Retina (tissue), 1 donor: Measurements from ENCODE around the gene ECSIT.
"Not testable (repeated sequence)": the region's sequence is repeated elsewhere in the genome, so short reads cannot be mapped to it uniquely, and the experiment has no call there.

Source experiments
- DNase-seq: peaks from one replicate; pipeline ENCODE4 v3.0.0-alpha.2; 2016

ECSIT gene, protein sequence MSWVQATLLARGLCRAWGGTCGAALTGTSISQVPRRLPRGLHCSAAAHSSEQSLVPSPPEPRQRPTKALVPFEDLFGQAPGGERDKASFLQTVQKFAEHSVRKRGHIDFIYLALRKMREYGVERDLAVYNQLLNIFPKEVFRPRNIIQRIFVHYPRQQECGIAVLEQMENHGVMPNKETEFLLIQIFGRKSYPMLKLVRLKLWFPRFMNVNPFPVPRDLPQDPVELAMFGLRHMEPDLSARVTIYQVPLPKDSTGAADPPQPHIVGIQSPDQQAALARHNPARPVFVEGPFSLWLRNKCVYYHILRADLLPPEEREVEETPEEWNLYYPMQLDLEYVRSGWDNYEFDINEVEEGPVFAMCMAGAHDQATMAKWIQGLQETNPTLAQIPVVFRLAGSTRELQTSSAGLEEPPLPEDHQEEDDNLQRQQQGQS

DNA sequence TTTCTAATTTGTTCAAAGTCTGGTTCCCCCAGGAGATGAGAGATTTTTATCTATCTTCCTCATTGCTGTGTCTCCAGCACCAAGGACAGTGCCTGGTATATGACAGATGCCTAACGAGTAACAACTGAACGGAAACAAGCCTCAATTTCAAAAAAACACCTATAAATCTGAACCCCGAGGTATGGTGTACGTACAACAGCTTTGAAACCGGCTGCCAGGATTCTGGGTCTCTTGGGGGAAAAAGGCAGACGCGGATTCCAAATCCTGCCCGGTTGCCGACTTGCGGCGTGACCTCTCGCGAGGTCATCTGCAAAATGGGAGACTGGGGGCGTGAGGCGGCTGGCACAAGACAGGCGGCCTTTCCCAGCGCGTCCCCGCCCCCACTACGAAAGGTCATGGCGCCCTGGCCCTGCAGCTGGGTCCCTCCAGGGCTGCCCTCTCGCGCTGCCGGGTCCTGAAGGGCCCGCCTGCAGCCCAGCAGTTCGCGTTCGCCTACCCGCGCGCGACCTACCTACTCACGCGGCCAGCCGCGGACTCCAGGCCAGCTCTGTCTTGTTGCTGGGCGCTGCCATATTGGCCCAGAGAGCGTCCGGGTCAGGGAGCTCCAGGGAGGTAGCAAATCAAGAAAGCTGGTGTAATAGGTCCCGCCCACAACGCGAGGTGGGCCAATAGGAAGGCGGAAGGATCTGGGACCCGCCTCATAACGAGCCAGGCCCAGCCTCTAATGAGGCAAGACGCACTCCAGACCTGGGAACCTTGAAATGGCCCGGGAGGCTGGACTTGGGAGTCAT lies at the start of gene ECSIT:
ECSIT (minus strand) TSS at position 584 of the 791 bp plus-strand sequence. CDS start 9,964 bp downstream, outside the sequence.
- DNase-seq: peak; percentile 98

DNA sequence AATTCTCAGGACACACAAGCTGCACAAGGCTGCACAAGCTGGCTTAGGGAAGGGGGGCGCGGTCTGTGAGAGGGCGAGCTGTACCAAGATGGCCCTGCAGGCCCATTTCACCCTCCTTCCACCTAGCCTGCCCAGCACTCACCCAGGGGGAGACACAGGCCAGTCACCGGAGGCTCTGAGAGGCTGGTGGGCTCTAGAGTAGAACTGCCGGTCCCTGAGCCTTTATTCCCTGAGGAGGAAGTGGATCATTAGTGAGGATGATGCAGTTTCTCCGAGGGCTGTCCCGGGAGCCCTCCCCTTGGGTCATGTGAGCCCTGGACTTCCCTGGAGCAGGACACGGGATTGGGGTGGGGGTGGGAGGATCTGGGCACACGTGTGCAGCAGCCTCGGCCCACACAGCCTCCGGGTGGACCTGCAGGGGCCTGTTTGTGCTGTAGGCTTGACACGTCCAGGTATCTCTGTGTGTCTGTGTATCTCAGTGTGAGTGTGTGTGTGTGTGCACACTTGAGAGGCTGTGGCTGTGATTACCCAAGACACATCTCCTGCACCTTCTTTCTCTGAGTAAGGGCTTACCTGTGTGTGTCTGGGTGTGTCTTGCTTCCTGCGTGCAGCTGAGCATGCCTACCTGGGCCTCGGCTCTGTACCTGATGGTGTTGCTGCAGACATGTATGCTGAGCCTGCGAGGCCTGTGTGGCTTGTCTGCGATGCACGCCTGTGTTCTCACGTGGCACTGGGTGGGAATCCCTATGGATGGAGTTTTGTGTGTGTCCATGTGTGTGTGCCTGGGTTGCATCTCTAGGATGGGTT lies 48.7 kb upstream of the ECSIT start, which contains the start of gene ACP5:
ACP5 (minus strand) TSS at position 195 of the 807 bp plus-strand sequence. CDS start 328 bp downstream, outside the sequence.
- DNase-seq: peak; percentile 63

DNA sequence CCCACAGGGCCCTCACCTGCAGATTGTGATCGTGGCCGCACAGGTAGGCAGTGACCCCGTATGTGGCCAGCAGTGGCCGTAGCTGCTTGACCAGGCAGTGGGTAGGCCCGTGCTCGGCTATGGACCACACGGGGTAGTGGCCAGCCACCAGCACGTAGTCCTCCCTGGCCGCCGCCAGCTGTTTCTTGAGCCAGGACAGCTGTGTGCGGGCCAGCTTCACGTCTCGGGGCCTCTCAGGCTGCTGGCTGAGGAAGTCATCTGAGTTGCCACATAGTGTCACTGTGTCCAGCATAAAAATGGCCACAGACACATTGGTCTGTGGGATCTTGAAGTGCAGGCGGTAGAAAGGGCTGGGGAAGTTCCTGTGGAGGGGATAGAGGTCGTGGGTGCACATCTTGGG lies 47.3 kb upstream of the ECSIT start:
- no peak for DNase-seq

DNA sequence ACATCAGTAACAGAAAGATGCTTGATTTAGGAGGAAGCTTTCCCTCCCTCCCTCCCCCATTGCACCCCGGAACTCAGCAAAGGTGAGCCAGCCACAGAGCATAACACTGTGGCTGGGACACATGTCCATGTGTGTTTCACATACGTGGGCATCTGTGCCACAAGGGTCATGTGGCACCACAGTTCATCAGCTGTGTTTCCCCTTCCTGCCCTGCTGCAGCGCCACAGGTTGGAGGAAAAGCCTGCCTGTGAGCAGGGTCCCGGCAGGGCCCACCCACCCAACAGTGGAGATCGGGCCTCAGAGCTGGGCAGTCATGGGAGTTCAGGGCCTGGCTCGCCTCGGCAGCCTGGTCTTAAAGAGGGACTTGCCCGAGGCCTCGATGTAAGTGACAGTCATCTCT lies 45.8 kb upstream of the ECSIT start:
- no peak for DNase-seq

DNA sequence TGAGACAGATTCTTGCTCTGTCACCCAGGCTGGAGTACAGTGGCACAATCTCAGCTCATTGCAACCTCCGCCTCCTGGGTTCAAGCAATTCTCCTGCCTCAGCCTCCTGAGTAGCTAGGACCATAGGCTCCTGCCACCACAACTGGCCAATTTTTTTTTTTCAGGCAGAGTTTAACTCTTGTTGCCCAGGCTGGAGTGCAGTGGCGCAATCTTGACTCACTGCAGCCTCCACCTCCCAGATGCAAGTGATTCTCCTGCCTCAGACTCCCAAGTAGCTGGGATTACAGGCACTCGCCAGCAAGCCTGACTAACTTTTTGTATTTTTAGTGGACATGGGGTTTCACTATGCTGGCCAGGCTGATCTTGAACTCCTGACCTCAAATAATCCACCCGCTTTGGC lies 44.8 kb upstream of the ECSIT start:
- DNase-seq: not testable (repeated sequence)

DNA sequence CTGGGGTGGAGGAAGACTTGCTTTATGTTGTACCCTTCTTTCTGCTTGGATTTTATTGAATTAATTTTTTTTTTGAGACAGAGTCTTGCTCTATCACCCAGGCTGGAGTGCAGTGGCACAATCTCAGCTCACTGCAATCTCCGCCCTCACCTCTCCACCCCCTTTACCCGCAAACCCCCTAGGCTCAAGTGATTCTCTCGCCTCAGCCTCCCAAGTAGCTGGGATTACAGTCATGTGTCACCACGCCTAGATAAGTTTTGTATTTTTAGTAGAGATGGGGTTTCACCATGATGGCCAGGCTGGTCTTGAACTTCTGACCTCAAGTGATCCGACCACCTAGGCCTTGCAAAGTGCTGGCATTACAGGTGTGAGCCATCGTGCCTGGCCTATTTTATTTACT lies 44.4 kb upstream of the ECSIT start:
- not testable (repeated sequence) for DNase-seq

DNA sequence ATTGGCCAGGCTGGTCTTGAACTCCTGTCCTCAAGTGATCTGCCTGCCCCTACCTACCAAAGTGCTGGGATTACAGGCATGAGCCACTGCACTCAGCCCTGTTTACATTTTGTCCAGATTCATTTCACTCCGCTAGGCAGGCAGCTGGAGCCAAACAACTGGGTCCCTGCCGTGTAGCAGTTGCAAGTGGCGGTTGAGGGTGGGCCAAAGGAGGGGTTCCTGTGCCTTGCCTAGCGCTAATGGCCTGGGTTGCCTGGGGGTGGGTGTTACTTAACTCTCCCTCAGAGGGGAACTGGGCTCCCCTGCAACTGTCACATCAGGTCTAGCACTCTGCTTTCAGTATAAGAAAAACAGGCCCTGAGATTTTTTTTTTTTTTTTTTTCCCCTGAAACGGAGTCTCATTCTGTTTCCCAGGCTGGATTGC lies 41.1 kb upstream of the ECSIT start:
- peak; percentile 71 for DNase-seq

DNA sequence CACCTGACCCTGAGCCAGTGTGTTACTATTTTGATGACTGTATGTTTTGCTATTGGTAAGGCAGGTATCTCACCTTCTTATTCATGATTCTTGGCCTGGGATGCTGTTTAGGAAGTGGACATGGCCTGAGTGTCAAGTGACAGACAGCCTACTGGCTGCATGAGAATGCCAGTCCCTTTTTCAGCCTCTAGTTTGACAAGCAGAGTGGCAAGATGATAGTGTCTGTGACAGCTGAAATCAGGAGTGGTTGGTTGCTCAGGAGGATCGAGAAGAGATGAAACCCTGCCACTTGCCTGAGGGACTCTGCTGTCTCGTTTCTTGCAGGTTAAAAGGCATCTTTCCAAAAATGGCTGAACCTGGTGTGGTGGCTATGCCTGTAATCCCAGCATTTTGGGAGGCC lies 37.2 kb upstream of the ECSIT start:
- DNase-seq: no peak

DNA sequence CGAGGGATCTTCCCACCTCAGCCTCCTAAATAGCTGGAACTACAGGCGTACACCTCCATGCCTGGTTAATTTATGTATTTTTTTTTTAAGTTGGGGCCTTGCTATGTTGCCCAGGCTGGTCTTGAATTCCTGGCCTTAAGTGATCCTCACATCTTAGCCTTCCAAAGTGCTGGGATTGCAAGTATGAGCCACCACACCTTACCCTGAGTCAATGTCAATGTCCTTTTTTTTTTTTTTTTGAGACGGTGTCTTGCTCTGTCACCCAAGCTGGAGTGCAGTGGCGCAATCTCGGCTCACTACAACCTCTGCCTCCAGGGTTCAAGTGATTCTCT lies 36.7 kb upstream of the ECSIT start:
- not testable (repeated sequence) for DNase-seq

DNA sequence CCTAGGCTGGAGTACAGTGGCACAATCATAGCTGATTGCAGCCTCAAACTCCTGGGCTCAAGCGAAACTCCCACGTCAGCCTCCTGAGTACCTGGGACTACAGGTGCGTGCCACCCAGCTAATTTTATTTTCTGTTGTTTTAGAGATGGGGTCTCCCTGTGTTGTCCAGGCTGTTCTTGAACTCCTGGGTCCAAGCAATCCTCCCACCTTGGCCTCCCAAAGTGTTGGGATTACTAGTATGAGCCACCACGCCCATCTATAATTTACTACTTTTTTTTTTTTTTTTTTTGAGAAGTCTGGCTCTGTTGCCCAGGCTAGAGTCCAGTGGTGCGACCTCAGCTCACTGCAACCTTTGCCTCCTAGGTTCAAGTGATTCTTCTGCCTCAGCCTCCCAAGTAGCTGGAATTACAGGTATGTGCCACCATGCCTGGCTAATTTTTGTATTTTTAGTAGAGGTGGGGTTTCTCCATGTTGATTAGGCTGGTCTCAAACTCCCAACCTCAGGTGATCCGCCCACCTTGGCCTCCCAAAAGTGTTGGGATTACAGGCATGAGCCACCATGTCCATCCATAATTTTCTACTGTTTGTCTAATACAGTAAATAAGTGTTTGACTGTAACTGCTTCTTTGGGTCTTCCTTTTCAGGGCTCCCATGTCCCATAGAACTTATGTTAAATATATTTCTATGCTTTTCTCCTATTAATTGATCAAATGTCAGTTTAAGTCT lies 35.3 kb upstream of the ECSIT start:
- not testable (repeated sequence) for DNase-seq

DNA sequence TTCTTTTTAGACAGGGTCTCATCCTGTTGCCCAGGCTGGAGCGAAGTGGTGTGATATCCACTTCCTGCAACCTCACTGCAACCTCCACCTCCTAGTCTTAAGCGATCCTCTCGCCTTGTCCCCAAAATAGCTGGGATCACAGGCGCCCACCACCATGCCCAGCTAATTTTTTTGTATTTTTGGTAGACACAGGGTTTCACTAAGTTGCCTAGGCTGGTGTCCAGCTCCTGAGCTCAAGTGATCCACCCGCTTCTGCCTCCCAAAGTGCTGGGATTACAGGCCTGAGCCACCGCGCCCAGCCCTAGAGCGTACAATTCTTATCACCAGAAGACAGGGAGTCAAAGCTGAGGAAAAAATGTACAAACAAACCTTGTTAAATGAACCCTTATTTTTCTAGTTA lies 34.6 kb upstream of the ECSIT start:
- DNase-seq: no peak

DNA sequence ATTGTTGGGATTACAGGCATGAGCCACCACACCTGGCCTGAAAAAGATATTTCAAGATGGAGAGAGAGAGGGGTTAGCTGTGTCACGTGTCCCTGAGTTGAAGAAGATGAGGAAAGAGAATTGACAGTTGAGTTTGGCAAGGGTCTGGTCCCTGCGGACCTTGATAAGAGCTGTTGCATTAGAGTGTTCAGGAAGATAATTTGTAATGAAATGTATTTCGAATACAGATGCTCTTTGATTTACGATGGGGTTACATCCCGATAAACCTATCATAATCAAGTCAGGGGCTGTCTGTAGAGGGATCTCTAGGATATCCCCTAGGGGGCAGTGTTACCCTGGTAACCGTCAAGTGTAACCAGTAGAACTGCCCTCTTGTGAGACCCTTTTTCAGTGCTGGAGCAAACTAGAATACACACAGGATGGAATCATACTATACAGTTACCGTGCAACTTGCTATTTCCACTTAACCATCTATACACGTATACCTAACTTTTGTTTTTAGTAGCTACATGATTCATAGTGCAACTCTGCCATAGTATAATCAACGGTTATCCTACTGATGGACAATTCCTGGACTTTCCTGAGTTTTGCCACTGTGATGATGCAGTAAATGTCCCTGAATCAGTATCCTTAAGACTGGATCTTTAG lies 31.6 kb upstream of the ECSIT start:
- DNase-seq: peak; percentile 46

DNA sequence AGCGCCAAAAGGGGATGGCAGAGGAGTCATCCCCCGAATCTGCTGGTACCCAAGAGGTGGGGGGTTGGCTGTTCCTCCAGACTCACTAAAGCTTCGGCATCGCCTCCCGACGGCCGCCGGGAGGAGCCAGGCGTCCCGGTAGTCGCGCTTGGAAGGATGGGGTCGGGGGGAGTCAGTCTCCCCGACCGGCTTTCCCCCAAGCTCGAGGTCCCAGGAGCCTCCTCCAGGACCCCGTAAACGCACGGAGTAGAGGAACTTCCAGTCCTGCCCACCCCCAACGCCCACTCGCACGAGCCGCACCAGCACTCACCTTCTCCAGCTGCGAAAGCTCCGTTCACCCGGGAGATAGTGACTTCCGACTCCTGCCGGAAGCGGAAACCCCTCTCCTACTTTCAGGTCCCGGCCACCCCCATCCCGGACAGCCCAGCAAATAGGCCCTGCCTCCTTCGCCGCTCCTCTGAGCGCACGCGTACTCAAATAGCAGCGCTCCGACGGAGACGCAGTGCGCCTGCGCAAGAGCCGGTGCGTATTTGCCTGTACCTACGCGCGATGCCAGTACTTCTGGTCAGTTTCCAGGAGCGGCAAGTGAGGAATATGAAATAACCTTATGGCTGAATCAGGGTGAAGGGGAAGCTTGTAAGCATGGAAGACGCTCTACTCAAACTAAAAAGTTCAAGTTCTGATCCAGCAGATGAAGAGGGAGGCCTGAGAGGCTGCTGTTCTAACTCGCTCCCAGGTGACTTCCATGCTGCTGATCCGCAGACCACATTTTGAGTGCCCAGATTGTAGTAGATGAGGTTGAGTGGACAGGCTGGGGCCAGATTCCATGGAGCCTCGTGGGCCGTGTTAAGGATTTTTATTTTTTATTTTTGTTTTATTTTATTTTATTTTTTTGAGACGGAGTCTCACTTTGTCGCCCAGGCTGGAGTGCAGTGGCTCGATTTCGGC lies 30.2 kb upstream of the ECSIT start, which contains the start of gene ELOF1:
ELOF1 (minus strand) TSS at position 350 of the 948 bp plus-strand sequence. CDS start 4,883 bp downstream, outside the sequence.
- DNase-seq: peak; percentile 95

DNA sequence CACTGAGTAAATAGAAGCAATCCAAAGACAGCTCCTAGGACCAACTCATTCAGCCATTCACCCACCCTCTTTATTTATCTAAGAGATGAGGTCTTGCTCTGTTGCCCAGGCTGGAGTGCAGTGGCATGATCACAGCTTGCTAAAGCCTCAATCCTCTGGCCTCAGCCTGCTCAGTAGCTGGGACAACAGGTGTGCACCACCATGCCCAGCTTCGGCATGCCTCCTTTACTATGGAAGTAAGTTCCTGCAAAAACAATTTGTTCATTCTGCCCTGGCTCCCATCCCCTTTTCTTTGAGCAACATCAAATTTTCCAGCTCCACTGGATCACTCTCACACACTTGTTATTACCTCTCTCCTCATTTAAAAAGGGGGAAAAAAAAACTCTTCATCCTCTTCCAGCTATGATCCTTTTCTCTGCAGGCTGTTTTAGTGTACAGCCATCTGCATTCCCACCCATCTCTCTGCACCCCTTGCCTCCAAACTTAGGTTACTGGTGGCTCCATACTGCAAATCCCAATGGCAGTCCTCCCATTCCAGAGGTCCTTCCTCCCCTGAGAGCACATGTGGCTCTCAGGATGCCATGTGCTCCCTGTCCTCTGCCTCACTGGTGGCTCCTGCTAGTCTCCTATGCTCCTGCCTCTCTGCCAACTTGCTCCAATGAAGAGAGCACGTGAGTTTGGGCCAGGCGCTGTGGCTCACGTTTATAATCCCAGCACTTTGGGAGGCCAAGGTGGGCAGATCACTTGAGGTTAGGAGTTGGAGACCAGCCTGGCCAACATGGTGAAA lies 27.9 kb upstream of the ECSIT start:
- no peak for DNase-seq

DNA sequence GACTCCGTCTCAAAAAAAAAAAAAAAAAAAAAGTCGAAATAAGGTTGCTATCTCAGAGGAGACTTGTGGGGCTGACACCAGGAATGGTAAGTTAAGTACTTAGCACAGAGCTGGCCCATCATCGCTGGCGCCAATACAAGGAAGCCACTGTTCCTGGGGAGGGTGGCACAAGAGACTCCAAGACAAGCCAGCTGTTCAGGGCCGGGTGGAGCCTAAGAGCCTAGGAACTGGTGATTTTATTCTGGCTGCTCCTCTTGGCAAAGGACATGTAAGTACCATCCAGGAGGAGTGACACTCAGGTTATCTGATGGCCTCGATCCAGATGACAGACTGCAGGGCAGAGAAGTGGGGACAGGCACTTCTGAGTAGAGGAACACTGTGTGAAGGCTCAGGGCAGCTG lies 26.3 kb upstream of the ECSIT start:
- DNase-seq: no peak

DNA sequence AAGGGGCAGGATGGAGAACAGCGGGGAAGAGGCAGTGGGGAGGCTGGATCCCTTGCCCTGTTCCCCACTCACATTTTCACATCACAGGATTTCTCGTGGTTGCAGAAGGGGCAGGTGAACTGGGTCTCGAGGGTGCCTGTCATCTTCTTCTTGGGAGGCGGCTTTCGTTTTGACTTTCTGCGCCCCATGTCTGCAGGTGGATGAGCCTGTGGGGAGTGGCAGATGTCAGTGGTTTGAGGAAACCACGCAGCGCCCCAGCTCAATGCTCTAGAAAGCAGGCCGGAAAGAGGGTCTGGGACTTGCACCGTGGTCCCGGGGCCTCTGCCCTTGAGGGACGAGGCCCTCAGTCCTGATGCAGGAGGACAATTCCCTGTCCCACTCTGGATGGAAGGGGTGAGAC lies 25.2 kb upstream of the ECSIT start:
- no peak for DNase-seq

DNA sequence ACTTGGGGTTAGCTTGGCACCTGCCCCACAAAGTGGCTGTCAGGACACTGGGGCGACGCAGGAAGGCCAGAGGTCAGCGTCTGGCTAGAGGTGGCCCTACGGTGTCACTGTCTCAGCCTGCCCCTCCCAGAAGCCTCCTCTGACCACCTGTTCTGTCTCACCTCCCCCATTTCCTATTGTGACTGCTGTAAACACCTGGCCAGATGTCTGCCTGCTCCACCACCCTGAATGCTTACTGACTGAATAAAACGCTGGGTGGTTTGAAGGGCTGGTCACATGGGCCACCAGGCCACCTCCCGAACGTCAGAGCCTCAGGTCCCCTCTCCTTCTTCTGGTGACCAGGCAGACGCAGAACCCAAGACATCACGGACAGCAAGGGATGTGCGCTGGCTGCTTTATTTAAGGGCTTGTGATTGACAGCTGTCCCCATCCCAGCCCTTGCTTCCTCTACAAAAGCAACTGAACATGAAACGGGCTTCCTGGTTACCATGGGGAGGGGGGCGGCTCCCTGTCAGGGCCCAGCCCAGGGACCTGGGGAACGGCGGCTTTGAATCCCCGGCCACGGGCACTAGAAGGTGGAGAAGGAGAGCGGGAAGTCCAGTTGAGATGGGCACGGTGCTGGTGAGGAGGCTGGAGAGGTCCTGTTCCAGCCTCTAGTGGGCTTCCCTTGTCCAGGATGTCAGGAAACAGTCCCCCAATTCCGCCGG lies 23.9 kb upstream of the ECSIT start:
- no peak for DNase-seq

DNA sequence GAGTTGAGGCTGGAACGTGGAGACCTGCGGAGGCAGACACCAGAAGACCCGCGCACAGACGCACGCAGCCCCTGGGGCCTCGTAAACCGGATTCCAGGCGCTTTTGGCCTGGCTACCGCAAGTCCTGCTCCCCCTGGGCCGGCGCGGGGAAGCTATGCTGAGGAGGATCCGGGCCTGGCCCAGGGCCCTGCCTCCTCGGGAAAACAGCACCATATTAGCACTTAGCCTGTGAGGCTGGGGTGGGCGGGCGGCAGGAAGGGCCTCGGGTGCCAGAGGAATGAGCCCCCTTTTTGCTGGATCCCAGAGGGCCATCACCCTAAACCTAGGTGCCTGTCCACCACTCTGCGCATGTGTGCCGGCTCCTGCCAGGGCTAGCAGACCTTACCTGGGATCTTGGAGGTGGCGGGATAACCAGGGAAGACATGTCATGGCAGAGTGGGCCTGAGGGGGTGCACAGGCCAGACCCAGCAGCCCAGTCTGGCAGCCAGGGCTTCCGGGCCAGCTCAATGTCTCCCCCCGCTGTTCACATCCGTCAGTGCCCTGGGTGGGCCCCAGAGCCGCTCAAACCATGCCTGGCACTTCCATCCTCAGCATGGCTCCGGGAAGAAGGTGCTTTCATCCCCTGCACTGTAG lies 22.8 kb upstream of the ECSIT start:
- no peak for DNase-seq

DNA sequence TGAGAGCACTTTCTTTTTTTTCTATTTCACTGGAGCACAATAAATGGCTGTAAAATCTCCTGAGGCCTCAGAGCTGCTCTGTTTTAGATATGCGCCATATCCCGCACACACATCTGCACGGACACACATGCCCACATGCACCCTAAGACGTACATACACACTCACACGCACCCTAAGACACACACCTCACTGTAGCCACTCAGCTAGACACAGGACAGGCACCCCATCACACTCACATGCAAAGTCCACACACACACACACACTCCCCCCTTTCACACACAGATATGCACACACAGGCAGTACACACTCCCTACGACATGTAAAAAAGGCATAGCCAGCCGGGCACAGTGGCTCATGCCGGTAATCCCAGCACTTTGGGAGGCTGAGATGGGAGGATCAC lies 21.3 kb upstream of the ECSIT start:
- DNase-seq: no peak
